ENCODE data around the gene SERHL2.
"Not testable (repeated sequence)": the region's sequence is repeated elsewhere in the genome, so short reads cannot be mapped to it uniquely, and the experiment has no call there.

GRCh38 chr22:42536634-42537033, 17.1 kb upstream of the SERHL2 start:
- not testable (repeated sequence) for TF ChIP-seq CTCF (IDR thresholded peaks at IDR 0.05); POLR2AphosphoS5 (IDR thresholded peaks at IDR 0.05; ENCODE audit: insufficient read depth in 1 of 2, low read depth in 1 of 2); POLR2A (IDR thresholded peaks at IDR 0.05)

Measured in vagina (tissue), 2 donors.